Panc1 (cell line): ENCODE results near the gene PPP1R3D. TPM values are rescaled to one million over a fixed set of nuclear protein-coding genes. Genes with fewer than 3 reads are reported as not detected.

Experiments used
- ATAC-seq: fragments of 200-7000 bp; cut with Tn5 transposase; 2 replicates; pipeline ENCODE4 v1.9.1; 2020; ENCODE audit warnings: mild to moderate bottlenecking, moderate library complexity
- BruUV-seq: library from RNA; stranded (reverse); fragments of 400-500 nt; replicated peaks from 2 replicates; lab custom pipeline; 2021; lab: Mats Ljungman, UMichigan
- CTCF ChIA-PET: fragments of 300-600 bp; sonication (Branson Sonifier 250); formaldehyde crosslinking; loops from one replicate; lab custom pipeline; 2022; ENCODE audit warnings: antibody characterized with exemption; lab: Charles Lee
- POLR2A ChIA-PET: fragments of 300-600 bp; sonication (Branson Sonifier 250); formaldehyde crosslinking; loops from one replicate; lab custom pipeline; 2022; ENCODE audit warnings: antibody characterized with exemption; lab: Charles Lee
- DNase-seq: peaks from one replicate; pipeline ENCODE4 v3.0.0-alpha.2; 2010; ENCODE audit warnings: low read depth, low spot score
- H3K27ac ChIP-seq: 2 replicates; pipeline ENCODE4 v1.5.1; 2011; ENCODE audit warnings: mild to moderate bottlenecking, low read length, inconsistent platforms
- H3K27me3 ChIP-seq: fragments of 200-500 bp; sonication (Bioruptor generic); 2 replicates; pipeline ENCODE4 v1.6.0; 2014; ENCODE audit warnings: low read length, inconsistent platforms; ENCODE audit not compliant: control insufficient read depth, insufficient read depth
- H3K36me3 ChIP-seq: fragments of 200-500 bp; sonication (Bioruptor generic); 2 replicates; pipeline ENCODE4 v1.5.1; 2014; ENCODE audit warnings: inconsistent platforms, mild to moderate bottlenecking, low read length, moderate library complexity; ENCODE audit not compliant: control insufficient read depth, insufficient read depth
- H3K4me1 ChIP-seq: 2 replicates; pipeline ENCODE4 v1.5.1; 2011; ENCODE audit warnings: inconsistent platforms, mild to moderate bottlenecking, low read length, moderate library complexity; ENCODE audit not compliant: control insufficient read depth, insufficient read depth
- H3K4me3 ChIP-seq, 2 experiments: 2 replicates each; pipeline ENCODE4 v1.5.1; 2011 to 2012; ENCODE audit warnings: low read depth in 2 of 2, low read length in 2 of 2, mild to moderate bottlenecking in 2 of 2, inconsistent platforms in 1 of 2, moderate library complexity in 1 of 2
- H3K9me3 ChIP-seq: fragments of 200-500 bp; sonication (Bioruptor generic); 2 replicates; pipeline ENCODE4 v1.5.1; 2014; ENCODE audit warnings: low read depth, mild to moderate bottlenecking, inconsistent platforms, low read length, moderate library complexity; ENCODE audit not compliant: control insufficient read depth, insufficient read depth
- CTCF ChIP-seq: fragments of 450-650 bp; IDR thresholded peaks from 2 replicates; pipeline ENCODE4 v1.5.1; 2017; ENCODE audit warnings: mild to moderate bottlenecking
- POLR2AphosphoS5 ChIP-seq: IDR thresholded peaks from 2 replicates; pipeline ENCODE4 v1.6.1; 2012; ENCODE audit warnings: mild to moderate bottlenecking, low read depth, low read length, moderate library complexity
- REST ChIP-seq, 2 experiments: IDR thresholded peaks; 2 replicates each; pipeline ENCODE4 v1.6.1; 2011 to 2012; ENCODE audit warnings: low read depth in 2 of 2, control low read depth in 1 of 2, low read length in 1 of 2, mild to moderate bottlenecking in 1 of 2, moderate library complexity in 1 of 2; ENCODE audit not compliant: insufficient read depth in 1 of 2
- SIN3A ChIP-seq: IDR thresholded peaks from 2 replicates; pipeline ENCODE4 v1.6.1; 2012; ENCODE audit warnings: low read depth, mild to moderate bottlenecking, low read length, moderate library complexity, borderline replicate concordance; ENCODE audit not compliant: insufficient read depth
- TCF7L2 ChIP-seq: IDR thresholded peaks from 2 replicates; pipeline ENCODE4 v1.6.1; 2011; ENCODE audit warnings: mild to moderate bottlenecking, low read depth, low read length, inconsistent platforms
- in situ Hi-C: cut with HindIII; loops from 2 replicates; pipeline ENCODE4 v1.10.0; 2016; ENCODE audit warnings: low sequenced_read_pairs, low pct_unique_long_range_greater_than_20kb
- intact Hi-C: fragments of 100-400 bp; cut with micrococcal nuclease; formaldehyde crosslinking; loops from one replicate; pipeline ENCODE4 v1.10.0; 2022; ENCODE audit not compliant: unreplicated experiment
- total RNA-seq: library from RNA; stranded (reverse); gene quantifications from one replicate; pipeline ENCODE4 v1.2.1, GENCODE V29; 2021; ENCODE audit not compliant: unreplicated experiment

The PPP1R3D gene
- total RNA-seq, 1 experiment from 2014 or later: 7.9 TPM

- CTCF ChIA-PET: no interaction called here
- Histone ChIP-seq H3K4me3 (peak overlapping the region; percentile 21 to 27), H3K9me3 (no peaks in the 10 kb centered on the region), H3K27ac (peak overlapping the region; percentile 75), H3K27me3 (no peaks in the 10 kb centered on the region), H3K36me3 (peaks cover 13% of the 10 kb centered on the region), H3K4me1 (peaks cover 48% of the 10 kb centered on the region)
- no peak for ATAC-seq
- TF ChIP-seq POLR2AphosphoS5 (no peak), REST (IDR thresholded peaks at IDR 0.05; ENCODE audit: insufficient read depth in 1 of 2, low read depth in 2 of 2, low read length in 1 of 2) (no peak)
- no TSS peak for BruUV-seq
- intact Hi-C loops (no loop called here), in situ Hi-C loops (no loop called here)
- no peak for DNase-seq
- POLR2A ChIA-PET: no interaction called here
Measured at GRCh38 chr20:59938221-59938620, 1.9 kb downstream of the PPP1R3D start.

GRCh38 chr20:59937150-59937549 is 3.0 kb downstream of the PPP1R3D start:
- ATAC-seq (no peak), DNase-seq (no peak)
- TF ChIP-seq REST (IDR thresholded peaks at IDR 0.05; ENCODE audit: insufficient read depth in 1 of 2, low read depth in 2 of 2, low read length in 1 of 2) (no peak), SIN3A (no peak), TCF7L2 (no peak), CTCF (no peak), POLR2AphosphoS5 (no peak)
- POLR2A ChIA-PET: no interaction called here
- H3K36me3 ChIP-seq: peaks cover 4% of the 10 kb centered on the region
- in situ Hi-C loops: no loop called here
- H3K27ac ChIP-seq: peak overlapping the region; percentile 14; the same call in 1 of the 2 replicates
- peaks cover 51% of the 10 kb centered on the region for H3K4me1 ChIP-seq
- intact Hi-C loops: no loop called here
- CTCF ChIA-PET: no interaction called here
- H3K4me3 ChIP-seq: no peak overlapping the region
- no peaks in the 10 kb centered on the region for H3K27me3 ChIP-seq
- TSS peak; percentile 79 for BruUV-seq
- H3K9me3 ChIP-seq: no peaks in the 10 kb centered on the region
